Measurements from ENCODE around the gene CTAG1B.
"Not testable (repeated sequence)": the region's sequence is repeated elsewhere in the genome, so short reads cannot be mapped to it uniquely, and the experiment has no call there.

CTAG1B gene

DNA sequence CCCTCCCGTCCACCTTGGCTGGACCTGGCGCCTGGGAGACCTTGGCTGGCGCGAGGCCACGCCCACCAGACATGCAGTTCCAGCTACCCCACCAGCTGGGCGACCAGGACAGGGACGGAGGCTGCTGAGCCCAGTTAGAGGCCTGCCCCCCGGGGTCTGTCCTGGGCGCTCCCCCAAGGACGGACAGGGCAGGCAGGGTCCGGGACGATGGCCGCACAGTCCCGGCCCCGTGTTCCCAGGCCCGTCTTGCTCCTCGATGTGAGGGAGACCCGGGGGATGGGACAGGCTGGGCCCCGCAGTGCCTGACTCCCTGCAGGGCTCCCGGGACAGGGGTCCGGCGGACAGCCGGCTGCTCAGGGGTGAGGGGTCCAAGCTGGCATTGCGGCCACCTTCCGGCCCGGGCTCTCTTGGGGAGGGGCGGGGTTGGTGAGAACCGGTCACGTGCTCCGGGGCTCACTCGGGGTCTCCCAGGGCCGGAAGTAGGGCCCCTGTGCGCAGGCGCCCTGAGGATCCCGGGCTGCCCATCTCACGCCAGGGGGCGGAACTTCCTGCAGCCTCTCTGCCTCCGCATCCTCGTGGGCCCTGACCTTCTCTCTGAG lies 34.4 kb downstream of the CTAG1B start, which contains the start of gene CTAG1A:
Gene CTAG1A (plus strand): TSS at position 549 of the 599 bp plus-strand sequence. CDS start 74 bp downstream, outside the sequence.
- DNase-seq (ENCODE audit: low read depth), result not testable (repeated sequence)

DNA sequence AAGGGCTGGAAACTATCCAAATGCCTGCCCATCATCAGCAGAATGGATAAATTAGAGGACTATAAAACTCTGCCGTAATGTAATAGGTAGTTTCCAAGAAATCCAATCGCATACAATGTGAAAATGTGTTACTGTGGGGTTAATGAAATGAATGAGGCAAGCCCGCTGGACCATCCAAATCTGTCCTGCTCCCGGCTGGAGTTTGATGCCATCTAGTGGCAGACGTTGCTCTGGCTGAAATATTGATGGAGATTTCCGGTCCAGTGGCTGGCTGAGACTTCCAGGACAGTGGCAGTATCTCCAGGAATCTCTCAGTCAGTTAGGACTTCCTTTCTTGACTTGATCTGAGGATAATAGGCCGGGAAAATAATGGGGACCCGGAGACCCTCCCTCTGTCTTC lies 36.1 kb downstream of the CTAG1B start:
- not testable (repeated sequence) for DNase-seq (ENCODE audit: low read depth)

DNA sequence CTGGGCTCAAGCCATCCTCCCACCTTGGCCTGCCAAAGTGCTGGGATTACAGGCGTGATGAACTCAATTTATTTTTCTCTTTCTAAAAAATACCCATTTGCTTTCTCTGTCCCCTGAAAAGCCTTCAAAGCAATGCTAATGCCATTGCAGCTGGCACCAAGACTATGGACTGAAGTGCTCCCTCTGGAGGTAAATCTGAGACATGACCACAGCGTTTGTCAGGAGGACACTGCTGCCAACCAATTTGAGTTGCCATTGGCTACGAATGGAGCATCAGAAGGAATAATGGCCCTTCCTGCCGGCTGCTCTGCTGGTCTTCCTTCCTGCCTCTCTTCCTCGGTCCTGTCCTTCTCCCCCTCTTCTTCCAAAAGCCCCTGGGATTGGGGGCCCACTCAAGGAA lies 44.0 kb downstream of the CTAG1B start:
- DNase-seq (ENCODE audit: low read depth), result not testable (repeated sequence)

DNA sequence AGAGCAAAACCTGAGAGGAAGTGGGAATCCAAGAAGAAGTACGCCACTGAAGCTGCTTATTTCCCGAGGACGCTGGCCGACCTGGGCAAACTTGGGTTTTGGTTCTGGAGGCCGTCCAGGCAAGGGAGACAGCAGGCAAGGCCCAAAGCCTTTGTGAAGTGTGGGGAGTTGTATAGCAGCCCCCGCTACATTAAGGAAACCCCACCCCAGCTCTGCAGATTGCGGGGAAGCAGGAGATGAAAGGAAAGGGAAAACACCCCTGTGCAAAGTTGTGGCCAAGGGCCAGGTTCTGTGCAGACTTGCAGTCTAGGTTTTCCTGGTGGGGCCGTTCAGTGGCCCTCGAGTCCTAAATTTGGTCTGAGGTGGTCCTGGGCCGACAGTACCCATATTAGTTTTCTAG lies 46.0 kb downstream of the CTAG1B start:
- DNase-seq (ENCODE audit: low read depth), result not testable (repeated sequence)

DNA sequence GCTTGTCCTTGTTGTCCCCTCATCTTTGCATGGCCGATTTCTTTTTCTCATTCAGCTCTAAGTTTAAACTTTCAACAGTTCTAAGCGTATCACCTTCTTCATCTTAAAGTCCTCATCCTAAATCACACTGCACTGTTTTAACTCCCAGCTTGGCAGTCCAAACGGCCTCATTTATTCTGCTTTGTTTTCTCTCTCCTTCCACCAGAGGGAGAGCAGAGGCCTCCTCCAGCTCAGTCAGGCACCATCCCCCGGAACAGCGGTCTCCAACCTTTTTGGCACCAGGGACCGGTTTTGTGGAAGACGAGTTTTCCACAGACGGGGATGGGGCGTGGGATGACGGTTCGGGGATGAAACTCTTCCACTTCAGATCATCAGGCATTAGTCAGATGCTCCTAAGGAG lies 48.7 kb downstream of the CTAG1B start:
- not testable (repeated sequence) for DNase-seq (ENCODE audit: low read depth)

All from amniotic epithelial cell (primary cell).